Measurements from ENCODE around the gene IFFO2.

IFFO2 gene

DNA sequence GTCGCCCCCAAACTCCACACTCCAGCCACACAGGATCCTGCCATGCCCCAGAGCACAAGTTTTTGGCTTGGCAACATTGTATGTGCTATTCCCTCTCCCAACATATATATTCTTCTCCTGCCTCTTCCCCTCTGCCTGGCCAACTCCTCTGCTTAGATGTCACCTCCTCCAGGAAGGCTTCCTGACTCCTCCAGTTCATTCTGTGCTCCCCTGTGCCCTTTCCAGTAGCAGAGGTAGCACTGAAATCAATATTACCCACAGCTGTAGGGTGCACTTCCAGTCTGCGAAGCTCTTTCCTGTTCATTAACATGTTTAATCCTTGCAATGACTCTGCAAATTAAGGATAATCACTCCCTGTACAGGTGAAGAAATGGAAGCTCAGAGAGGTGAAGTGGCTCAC is 75.3 kb downstream of the IFFO2 start:
- H3K9me3 ChIP-seq (ENCODE audit: insufficient read depth, low read depth, low read length) = no peaks in the 10 kb centered on the region
- no peak overlapping the region for H3K9ac ChIP-seq (ENCODE audit: low read depth, low read length)

GRCh38 chr1:18880585-18880984 is 75.9 kb downstream of the IFFO2 start:
- Histone ChIP-seq H3K4me1 (ENCODE audit: insufficient read depth, low read length) (no peaks in the 10 kb centered on the region), H3K27ac (ENCODE audit: low read length) (no peak overlapping the region), H3K27me3 (ENCODE audit: insufficient read depth, low read length) (no peaks in the 10 kb centered on the region), H3K9me3 (ENCODE audit: insufficient read depth, low read depth, low read length) (no peaks in the 10 kb centered on the region), H3K4me3 (ENCODE audit: low read length) (no peak overlapping the region), H3K36me3 (ENCODE audit: insufficient read depth, low read depth, low read length) (peaks cover 34% of the 10 kb centered on the region), H3K9ac (ENCODE audit: low read depth, low read length) (no peak overlapping the region)

More for the DNA sequence above, 75.3 kb downstream of the IFFO2 start:
- Histone ChIP-seq H3K27ac (ENCODE audit: low read length) (no peak overlapping the region), H3K4me3 (ENCODE audit: low read length) (no peak overlapping the region), H3K27me3 (ENCODE audit: insufficient read depth, low read length) (no peaks in the 10 kb centered on the region), H3K36me3 (ENCODE audit: insufficient read depth, low read depth, low read length) (peaks cover 37% of the 10 kb centered on the region), H3K4me1 (ENCODE audit: insufficient read depth, low read length) (no peaks in the 10 kb centered on the region)

DNA sequence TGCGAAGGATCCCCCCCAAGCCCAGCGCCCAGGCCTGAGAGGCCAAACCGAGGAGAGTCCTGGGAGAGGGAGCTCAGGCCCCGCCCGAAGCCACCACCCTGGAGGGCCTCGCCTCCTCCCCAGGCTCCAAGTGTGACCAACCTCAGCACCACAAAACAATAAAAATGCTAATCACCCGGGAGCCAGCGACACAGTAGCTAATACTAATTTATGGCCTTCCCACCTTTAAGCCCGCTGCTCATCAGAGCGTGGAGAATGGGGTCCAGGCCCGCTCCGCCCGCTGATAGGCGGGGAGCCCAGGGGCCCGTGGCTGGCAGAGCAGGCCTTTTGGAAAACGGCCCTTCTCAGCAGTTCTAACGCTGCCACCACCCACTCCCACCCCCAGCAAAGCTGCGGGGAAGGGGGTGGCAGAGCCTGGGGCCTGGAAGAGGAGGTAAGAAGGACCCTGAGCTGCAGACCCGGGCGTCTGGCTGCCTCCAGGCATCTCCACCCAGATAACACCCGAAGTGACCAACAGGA is 76.6 kb downstream of the IFFO2 start:
- Histone ChIP-seq H3K27ac (ENCODE audit: low read length) (no peak overlapping the region), H3K4me3 (ENCODE audit: low read length) (no peak overlapping the region), H3K27me3 (ENCODE audit: insufficient read depth, low read length) (no peaks in the 10 kb centered on the region), H3K4me1 (ENCODE audit: insufficient read depth, low read length) (no peaks in the 10 kb centered on the region), H3K9ac (ENCODE audit: low read depth, low read length) (no peak overlapping the region), H3K9me3 (ENCODE audit: insufficient read depth, low read depth, low read length) (no peaks in the 10 kb centered on the region), H3K36me3 (ENCODE audit: insufficient read depth, low read depth, low read length) (peaks cover 34% of the 10 kb centered on the region)

GRCh38 chr1:18879215-18879790 is 77.2 kb downstream of the IFFO2 start:
- H3K4me3 ChIP-seq (ENCODE audit: low read length) = no peak overlapping the region
- H3K36me3 ChIP-seq (ENCODE audit: insufficient read depth, low read depth, low read length) = peaks cover 32% of the 10 kb centered on the region
- no peaks in the 10 kb centered on the region for H3K27me3 ChIP-seq (ENCODE audit: insufficient read depth, low read length)

GRCh38 chr1:18878538-18879214 is 77.8 kb downstream of the IFFO2 start:
- Histone ChIP-seq H3K9me3 (ENCODE audit: insufficient read depth, low read depth, low read length) (no peaks in the 10 kb centered on the region), H3K9ac (ENCODE audit: low read depth, low read length) (no peak overlapping the region), H3K27ac (ENCODE audit: low read length) (no peak overlapping the region), H3K4me3 (ENCODE audit: low read length) (no peak overlapping the region), H3K4me1 (ENCODE audit: insufficient read depth, low read length) (no peaks in the 10 kb centered on the region), H3K27me3 (ENCODE audit: insufficient read depth, low read length) (no peaks in the 10 kb centered on the region), H3K36me3 (ENCODE audit: insufficient read depth, low read depth, low read length) (peaks cover 32% of the 10 kb centered on the region)

More at GRCh38 chr1:18879215-18879790, 77.2 kb downstream of the IFFO2 start:
- no peak overlapping the region for H3K9ac ChIP-seq (ENCODE audit: low read depth, low read length)
- H3K9me3 ChIP-seq (ENCODE audit: insufficient read depth, low read depth, low read length) = no peaks in the 10 kb centered on the region
- no peaks in the 10 kb centered on the region for H3K4me1 ChIP-seq (ENCODE audit: insufficient read depth, low read length)
- no peak overlapping the region for H3K27ac ChIP-seq (ENCODE audit: low read length)

DNA sequence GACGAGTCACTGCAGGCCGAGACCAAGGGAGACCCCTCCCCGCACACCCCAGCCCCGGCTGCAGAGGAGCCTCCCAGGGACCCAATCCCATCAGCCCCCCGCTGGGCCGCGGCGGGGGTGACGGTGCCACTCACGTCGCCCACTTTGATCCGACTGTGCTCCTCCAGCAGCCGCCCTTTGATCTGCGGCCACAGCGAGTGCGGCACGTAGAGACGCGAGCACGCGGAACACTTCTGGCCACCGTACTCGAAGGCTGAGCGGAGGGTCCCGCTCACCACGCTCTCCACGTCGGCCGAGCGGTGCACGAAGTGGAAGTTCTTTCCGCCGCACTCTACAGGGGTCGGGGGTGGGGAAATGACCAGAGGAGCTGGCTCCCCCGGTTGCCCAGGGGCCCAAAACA is 79.2 kb downstream of the IFFO2 start:
- H3K4me3 ChIP-seq (ENCODE audit: low read length) = no peak overlapping the region
- no peaks in the 10 kb centered on the region for H3K9me3 ChIP-seq (ENCODE audit: insufficient read depth, low read depth, low read length)
- no peak overlapping the region for H3K27ac ChIP-seq (ENCODE audit: low read length)
- H3K27me3 ChIP-seq (ENCODE audit: insufficient read depth, low read length) = no peaks in the 10 kb centered on the region
- H3K4me1 ChIP-seq (ENCODE audit: insufficient read depth, low read length) = no peaks in the 10 kb centered on the region
- H3K36me3 ChIP-seq (ENCODE audit: insufficient read depth, low read depth, low read length) = peaks cover 18% of the 10 kb centered on the region
- H3K9ac ChIP-seq (ENCODE audit: low read depth, low read length) = no peak overlapping the region

DNA sequence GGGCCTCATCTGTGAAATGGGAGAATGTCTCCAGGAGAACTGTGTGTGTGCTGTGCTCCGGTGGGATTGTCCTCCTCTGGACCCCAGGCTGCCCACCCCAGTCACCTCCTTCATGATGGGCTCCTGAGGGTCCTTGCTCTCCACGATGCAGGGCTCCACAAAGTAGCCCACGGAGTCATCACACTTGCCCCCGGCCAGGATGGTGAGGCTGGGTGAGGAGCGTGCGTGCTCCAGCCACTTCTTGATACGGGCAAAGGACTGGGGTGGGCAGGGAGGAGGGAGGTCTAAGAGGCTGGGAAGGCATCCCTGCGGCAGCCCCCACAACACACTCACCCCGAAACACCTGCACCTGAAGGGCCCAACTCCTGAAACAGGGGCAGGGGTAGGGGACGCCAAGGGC is 80.3 kb downstream of the IFFO2 start:
- no peaks in the 10 kb centered on the region for H3K4me1 ChIP-seq (ENCODE audit: insufficient read depth, low read length)
- peaks cover 18% of the 10 kb centered on the region for H3K36me3 ChIP-seq (ENCODE audit: insufficient read depth, low read depth, low read length)

DNA sequence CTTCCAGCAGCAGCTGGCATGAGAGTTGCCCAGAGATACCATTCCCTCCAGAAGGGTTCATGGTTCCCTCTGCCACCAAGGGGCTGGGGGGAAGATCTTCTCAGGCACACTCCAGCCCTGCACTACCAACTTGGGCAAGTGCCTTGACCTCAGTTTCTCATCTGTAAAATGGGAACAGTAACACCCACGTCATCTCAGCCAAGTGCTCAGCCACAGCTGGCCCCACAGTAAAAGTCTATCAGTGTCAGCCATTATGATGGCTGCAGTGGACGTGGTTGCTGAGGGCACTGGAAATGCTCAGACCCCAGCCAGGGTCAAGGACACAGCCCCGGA is 80.7 kb downstream of the IFFO2 start:
- no peak overlapping the region for H3K4me3 ChIP-seq (ENCODE audit: low read length)
- no peak overlapping the region for H3K9ac ChIP-seq (ENCODE audit: low read depth, low read length)
- no peaks in the 10 kb centered on the region for H3K9me3 ChIP-seq (ENCODE audit: insufficient read depth, low read depth, low read length)
- no peaks in the 10 kb centered on the region for H3K4me1 ChIP-seq (ENCODE audit: insufficient read depth, low read length)
- no peak overlapping the region for H3K27ac ChIP-seq (ENCODE audit: low read length)
- H3K36me3 ChIP-seq (ENCODE audit: insufficient read depth, low read depth, low read length) = 0 out of 2 replicates have a peak, but pooled peaks cover 16% of the 10 kb centered on the region
- no peaks in the 10 kb centered on the region for H3K27me3 ChIP-seq (ENCODE audit: insufficient read depth, low read length)

More for the DNA sequence above, 80.3 kb downstream of the IFFO2 start:
- Histone ChIP-seq H3K9me3 (ENCODE audit: insufficient read depth, low read depth, low read length) (no peaks in the 10 kb centered on the region), H3K27me3 (ENCODE audit: insufficient read depth, low read length) (no peaks in the 10 kb centered on the region), H3K9ac (ENCODE audit: low read depth, low read length) (no peak overlapping the region), H3K4me3 (ENCODE audit: low read length) (no peak overlapping the region), H3K27ac (ENCODE audit: low read length) (no peak overlapping the region)

GRCh38 chr1:18875107-18875795 is 81.2 kb downstream of the IFFO2 start:
- Histone ChIP-seq H3K36me3 (ENCODE audit: insufficient read depth, low read depth, low read length) (0 out of 2 replicates have a peak, but pooled peaks cover 16% of the 10 kb centered on the region), H3K27me3 (ENCODE audit: insufficient read depth, low read length) (no peaks in the 10 kb centered on the region), H3K27ac (ENCODE audit: low read length) (no peak overlapping the region), H3K4me1 (ENCODE audit: insufficient read depth, low read length) (no peaks in the 10 kb centered on the region), H3K9me3 (ENCODE audit: insufficient read depth, low read depth, low read length) (no peaks in the 10 kb centered on the region), H3K4me3 (ENCODE audit: low read length) (no peak overlapping the region), H3K9ac (ENCODE audit: low read depth, low read length) (no peak overlapping the region)

GRCh38 chr1:18874600-18874999 is 81.9 kb downstream of the IFFO2 start:
- no peak overlapping the region for H3K9ac ChIP-seq (ENCODE audit: low read depth, low read length)
- no peaks in the 10 kb centered on the region for H3K4me1 ChIP-seq (ENCODE audit: insufficient read depth, low read length)
- 0 out of 2 replicates have a peak, but pooled peaks cover 16% of the 10 kb centered on the region for H3K36me3 ChIP-seq (ENCODE audit: insufficient read depth, low read depth, low read length)
- H3K27me3 ChIP-seq (ENCODE audit: insufficient read depth, low read length) = no peaks in the 10 kb centered on the region
- H3K4me3 ChIP-seq (ENCODE audit: low read length) = no peak overlapping the region
- H3K27ac ChIP-seq (ENCODE audit: low read length) = no peak overlapping the region
- H3K9me3 ChIP-seq (ENCODE audit: insufficient read depth, low read depth, low read length) = no peaks in the 10 kb centered on the region

DNA sequence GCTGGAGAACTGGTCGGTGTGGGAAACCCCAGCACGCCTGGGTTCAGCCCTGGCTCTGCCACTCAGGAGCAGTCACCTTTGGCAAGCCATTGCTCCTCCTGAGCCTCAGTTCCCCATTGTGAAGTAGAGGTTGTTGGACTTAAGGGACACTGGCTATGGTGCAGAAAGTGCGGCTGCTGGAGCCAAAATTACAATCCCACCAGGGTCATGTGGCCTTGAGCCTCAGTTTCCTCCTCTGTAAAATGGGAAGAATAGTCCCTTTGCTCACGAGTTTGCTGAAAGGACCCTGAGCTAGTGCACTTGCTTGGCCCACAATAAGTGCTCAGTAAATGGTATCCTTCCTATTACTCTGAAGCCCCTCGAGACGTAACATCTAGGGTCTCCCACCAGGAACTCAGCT is 82.4 kb downstream of the IFFO2 start:
- H3K36me3 ChIP-seq (ENCODE audit: insufficient read depth, low read depth, low read length) = 0 out of 2 replicates have a peak, but pooled peaks cover 16% of the 10 kb centered on the region
- no peak overlapping the region for H3K27ac ChIP-seq (ENCODE audit: low read length)
- H3K27me3 ChIP-seq (ENCODE audit: insufficient read depth, low read length) = no peaks in the 10 kb centered on the region
- H3K9ac ChIP-seq (ENCODE audit: low read depth, low read length) = no peak overlapping the region
- H3K4me3 ChIP-seq (ENCODE audit: low read length) = no peak overlapping the region
- H3K4me1 ChIP-seq (ENCODE audit: insufficient read depth, low read length) = no peaks in the 10 kb centered on the region
- no peaks in the 10 kb centered on the region for H3K9me3 ChIP-seq (ENCODE audit: insufficient read depth, low read depth, low read length)

Measured in iPS-20b (cell line).